NCI-H748 (cell line): Measurements from ENCODE around the gene P3H2.

Source experiments
- DNase-seq: peaks from one replicate; lab custom pipeline; 2025; ENCODE audit not compliant: unreplicated experiment; lab: John Stamatoyannopoulos, UW

Gene P3H2

GRCh38 chr3:190019006-190019405, 101.7 kb downstream of the P3H2 start:
- no peak for DNase-seq

DNA sequence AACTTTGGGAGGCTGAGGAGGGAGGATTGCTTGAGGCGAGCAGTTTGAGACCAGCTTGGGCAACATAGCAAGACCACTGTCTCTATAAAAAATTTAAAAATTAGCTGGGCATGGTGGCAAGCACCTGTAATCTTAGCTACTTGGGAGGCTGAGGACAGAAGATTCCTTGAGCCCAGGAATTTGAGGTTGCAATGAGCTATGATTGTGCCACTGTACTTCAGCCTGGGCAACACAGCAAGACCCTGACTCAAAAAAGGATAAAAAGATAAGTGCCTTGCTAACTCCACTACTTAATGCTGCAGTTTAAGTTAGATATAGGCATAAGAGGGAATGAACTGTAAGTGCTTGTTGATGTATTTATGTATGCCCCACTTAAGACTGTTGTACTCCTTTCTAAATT, 102.2 kb downstream of the P3H2 start:
- DNase-seq: no peak

DNA sequence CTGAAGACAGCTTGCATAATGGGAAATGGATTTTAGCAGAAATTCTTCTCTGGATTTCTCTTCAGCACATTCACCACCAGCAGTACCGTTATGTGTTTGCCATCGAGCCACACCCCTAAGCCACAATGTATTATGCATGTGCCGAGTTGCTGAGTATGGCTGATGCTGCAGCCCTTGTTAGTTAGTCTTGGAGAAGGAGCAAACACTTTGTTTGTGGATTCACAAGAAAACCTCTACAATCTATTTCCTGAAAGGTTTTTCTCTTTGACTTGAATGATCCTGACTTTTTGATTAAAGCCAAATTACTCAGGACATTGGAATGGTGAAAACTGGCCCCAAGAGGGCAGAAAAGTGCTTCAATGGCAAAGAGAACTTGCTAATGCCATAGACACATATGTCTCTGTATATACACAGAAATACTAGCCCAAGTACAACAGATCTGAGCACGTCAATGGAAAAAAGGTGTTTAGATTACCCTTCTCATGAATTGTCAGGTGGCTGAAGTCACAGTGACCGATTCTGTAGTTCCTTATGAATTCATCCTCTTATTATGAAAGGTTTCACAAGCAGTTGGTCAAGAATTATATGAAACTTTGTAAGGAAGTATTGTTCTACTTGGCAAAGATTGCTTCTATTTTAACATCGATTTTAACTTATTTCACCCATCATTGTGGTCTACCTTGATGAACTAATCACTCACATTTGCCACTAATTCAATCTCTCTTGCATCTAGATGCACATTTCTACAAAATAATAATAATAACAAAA, 103.0 kb downstream of the P3H2 start:
- peak; percentile 9 for DNase-seq

- no peak for DNase-seq
These were observed 103.7 kb downstream of the P3H2 start for GRCh38 chr3:190016966-190017365.

DNA sequence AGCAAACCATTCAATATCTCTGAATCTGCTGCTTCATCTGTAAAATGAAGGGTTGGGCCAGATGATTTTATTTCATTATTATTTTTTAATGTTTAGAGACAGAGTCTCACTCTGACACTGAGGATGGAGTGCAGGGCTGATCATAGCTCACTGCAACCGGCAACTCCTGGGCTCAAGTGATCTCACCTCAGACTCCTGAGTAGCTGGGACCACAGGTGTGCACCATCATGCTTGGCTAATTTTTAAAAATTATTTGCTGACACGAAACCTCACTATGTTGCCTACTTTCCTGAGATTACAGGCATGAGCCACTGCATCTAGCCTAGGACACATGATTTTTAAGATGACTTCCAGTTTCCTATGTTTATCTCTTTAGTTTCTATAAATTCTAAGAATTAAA, 105.8 kb downstream of the P3H2 start:
- DNase-seq: no peak

- DNase-seq: no peak
These were observed 106.5 kb downstream of the P3H2 start for GRCh38 chr3:190013943-190014924.

GRCh38 chr3:190012784-190013183, 107.9 kb downstream of the P3H2 start:
- no peak for DNase-seq

GRCh38 chr3:190012314-190012782, 108.3 kb downstream of the P3H2 start:
- DNase-seq: no peak

DNA sequence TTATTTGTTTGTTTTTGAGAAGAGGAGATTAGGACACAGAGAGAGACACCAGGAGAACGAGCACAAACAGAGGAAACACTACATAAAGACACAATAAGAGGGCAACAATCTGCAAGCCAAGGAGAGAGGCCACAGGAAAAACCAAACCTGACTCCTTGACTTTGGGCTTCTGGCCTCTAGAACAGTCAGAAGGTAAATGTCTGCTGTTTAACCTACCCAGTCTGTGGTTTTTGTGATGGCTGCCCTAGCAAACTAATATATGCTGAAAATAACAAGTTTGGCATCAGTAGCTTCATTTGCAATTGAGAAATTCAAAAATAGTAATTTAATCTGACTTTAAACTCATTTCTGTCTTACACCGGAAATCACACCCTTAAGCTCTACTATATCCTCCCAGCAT, 110.2 kb downstream of the P3H2 start:
- no peak for DNase-seq

DNA sequence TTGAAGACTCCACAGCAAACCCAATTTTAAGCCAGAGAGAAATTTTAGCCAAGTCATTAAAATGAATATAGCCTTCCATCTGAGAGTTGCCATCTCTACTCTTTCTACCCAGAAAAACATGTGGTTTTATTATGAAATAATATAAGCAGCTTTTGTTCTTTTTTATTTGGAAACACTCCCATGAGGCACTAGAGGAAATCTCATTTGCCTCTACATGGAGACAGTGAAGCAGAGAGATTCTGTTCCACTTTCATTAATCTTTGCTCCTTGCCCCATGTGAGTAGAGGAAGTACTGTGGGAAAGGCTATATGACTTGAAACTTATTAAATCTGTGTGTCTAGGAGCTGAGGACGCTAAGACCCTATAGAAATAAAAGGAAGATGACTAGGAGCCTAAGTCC, 111.1 kb downstream of the P3H2 start:
- no peak for DNase-seq

DNA sequence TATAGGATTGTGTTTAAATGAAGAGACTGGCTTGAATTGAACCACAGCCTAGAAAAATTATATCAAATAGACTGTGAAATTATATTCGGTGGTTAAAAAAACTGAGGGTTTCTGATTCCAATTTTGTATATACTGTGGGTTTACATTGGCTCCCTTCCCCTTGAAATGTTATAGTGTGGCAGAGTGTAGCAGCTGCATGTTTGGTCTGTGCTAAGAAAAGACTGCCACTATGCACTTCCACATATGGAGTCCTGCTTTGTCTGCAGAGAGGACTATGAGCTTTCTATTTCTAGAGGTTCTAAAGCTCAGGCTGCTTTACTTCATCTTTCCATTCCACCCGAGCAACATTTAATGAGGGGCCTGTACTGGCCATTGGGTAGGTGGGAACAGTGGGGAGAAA, 112.3 kb downstream of the P3H2 start:
- DNase-seq: no peak

GRCh38 chr3:190005343-190006113, 115.2 kb downstream of the P3H2 start:
- no peak for DNase-seq

DNA sequence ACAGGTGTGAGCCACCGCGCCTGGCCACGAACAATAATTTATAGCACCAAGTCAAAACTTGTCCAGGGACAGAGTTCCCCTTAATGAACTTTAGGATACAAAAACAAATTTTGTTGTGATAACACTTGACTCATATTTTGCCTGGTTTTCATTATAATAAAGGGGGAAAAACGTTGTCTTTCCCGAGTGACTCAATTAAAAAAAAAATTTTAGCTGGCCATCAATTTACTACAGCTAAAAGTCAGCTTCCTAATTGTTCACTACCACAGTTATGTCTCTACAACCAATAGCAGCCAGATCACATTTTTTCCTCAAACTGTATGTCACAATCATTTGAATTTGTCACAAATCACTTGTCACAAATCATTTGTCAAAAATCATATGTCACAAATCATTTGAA, 116.0 kb downstream of the P3H2 start:
- DNase-seq: no peak

GRCh38 chr3:190003681-190004123, 117.0 kb downstream of the P3H2 start:
- no peak for DNase-seq

DNA sequence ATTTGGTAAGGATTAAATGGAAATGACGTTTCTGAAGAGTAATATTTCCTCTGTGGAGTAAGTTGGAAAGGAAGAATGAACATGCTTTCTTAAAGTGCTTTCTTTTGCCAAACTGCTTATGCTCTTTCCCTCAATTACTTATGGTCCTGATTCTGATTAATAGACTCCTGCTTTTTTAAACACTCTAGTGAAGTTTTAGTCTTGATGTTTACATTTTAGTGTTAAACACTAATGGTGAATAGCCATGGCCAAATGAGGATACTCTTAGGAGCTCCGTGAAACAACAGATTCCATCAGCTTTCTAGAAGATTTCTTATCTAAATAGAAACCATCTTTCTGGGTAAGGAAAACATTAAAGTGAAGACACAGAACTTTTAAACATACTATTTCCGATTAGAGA, 117.6 kb downstream of the P3H2 start:
- DNase-seq: no peak

DNA sequence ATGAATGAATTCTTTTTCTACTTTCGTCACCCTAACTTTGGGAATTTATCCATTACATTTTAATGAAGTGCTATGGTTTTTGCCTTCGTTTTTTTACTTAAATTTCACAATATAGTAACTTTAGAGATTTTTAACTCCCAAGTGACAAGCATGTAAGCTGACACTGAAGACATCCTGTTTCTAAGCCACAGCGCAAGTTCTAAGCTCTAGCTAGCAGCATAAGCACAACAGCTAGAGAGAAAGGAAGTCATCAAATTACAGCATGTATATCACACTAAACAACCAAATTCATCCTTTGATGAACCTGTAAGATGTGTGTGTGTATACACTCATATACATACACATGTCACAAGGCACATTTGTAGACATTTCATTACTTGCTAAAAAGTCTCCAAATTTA, 119.3 kb downstream of the P3H2 start:
- peak; percentile 2 for DNase-seq

DNA sequence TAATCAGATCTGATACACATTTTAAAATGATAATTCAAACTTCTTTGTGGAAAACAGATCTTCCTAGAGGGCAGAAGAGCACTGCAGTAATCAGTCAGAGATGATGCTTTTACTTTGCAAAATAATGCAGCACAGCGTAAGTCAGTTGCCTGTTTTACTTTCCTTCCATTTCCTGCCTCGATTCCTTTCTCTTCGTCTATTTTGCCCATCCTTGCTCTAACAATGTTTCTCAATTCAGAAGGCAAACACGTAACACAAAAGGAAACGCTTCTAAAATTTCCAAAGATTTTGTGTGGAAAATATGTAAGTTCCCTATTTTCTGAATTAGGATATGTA, 119.9 kb downstream of the P3H2 start:
- DNase-seq: no peak

GRCh38 chr3:190000187-190000860, 120.4 kb downstream of the P3H2 start:
- no peak for DNase-seq

DNA sequence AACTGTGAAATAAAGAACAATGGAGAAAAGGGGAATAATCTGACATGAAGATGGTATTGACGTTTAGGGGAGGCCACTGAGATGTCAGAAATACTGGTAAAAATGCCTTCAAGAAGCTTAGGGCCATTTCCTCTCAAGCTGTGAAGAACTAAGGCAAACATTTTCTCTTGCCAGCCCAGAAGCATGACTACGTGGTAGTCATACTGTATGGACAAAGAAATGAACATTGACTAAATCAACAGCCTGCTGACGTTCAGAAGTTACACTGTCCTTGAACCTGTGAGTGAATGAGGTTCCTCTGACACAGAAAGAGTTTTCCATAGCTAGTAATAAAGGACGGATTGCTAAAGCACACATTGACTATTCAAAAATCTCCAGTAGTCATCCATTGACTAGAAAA, 121.0 kb downstream of the P3H2 start:
- no peak for DNase-seq

DNA sequence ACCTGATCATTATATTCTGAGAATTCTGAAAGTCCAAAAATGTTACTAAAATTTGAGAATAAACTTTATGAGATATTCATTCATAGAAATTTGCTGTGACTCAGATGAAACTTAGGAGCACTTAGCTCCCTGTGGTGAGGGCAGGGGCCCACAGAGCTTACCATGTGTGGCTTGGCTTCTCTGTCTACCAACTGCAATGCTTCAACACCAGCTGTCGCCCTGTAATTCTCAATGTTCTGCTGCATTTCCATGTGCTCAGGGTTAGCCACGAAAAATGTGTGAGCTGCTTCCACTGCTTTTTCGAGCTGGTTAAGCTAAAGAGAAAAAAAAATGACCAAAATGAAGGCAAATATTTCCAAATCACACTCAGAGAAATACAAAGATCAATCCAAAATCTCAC, 125.6 kb downstream of the P3H2 start:
- no peak for DNase-seq

- no peak for DNase-seq
These were observed 129.9 kb downstream of the P3H2 start for GRCh38 chr3:189990826-189991225.
